Measurements from ENCODE around the gene CACNA1E. TPM values are rescaled to one million over a fixed set of nuclear protein-coding genes. Genes with fewer than 3 reads are reported as not detected.

The CACNA1E gene
- total RNA-seq, 1 donor from 2014 or later, result not detected

- DNase-seq (ENCODE audit: extremely low spot score in 2 of 2), result no peak
- Histone ChIP-seq H3K4me1 (peaks cover 23% of the 10 kb centered on the region), H3K36me3 (no peaks in the 10 kb centered on the region), H3K4me3 (peak overlapping the region in 1 of 2 donors; percentile 8), H3K27me3 (peaks cover 16% of the 10 kb centered on the region), H3K9me3 (no peaks in the 10 kb centered on the region), H3K27ac (no peak overlapping the region)
- no peak for TF ChIP-seq CTCF (IDR thresholded peaks at IDR 0.05)
- intact Hi-C loops (cut with DNase I), result loop anchor here (5.0 kb wide), 1 partner anchor 195 kb away; no protein-coding TSS in a partner anchor
Measured at GRCh38 chr1:181482001-181482430, 1.3 kb upstream of the CACNA1E start.

GRCh38 chr1:181482521-181483284 lies 614 bp upstream of the CACNA1E start:
- Histone ChIP-seq H3K4me1 (peaks cover 23% of the 10 kb centered on the region), H3K4me3 (peak overlapping the region; percentile 8 to 20), H3K27ac (no peak overlapping the region), H3K27me3 (peaks cover 16% of the 10 kb centered on the region), H3K9me3 (no peaks in the 10 kb centered on the region), H3K36me3 (no peaks in the 10 kb centered on the region)
- no peak for DNase-seq (ENCODE audit: extremely low spot score in 2 of 2)
- intact Hi-C loops (cut with DNase I), result loop anchor here (5.0 kb wide), 1 partner anchor 195 kb away; no protein-coding TSS in a partner anchor
- TF ChIP-seq CTCF (IDR thresholded peaks at IDR 0.05), result no peak
- no peak for TF ChIP-seq POLR2A (IDR thresholded peaks at IDR 0.05)
- TF ChIP-seq POLR2AphosphoS5 (IDR thresholded peaks at IDR 0.05; ENCODE audit: insufficient read depth in 1 of 2, low read depth in 1 of 2), result no peak

DNA sequence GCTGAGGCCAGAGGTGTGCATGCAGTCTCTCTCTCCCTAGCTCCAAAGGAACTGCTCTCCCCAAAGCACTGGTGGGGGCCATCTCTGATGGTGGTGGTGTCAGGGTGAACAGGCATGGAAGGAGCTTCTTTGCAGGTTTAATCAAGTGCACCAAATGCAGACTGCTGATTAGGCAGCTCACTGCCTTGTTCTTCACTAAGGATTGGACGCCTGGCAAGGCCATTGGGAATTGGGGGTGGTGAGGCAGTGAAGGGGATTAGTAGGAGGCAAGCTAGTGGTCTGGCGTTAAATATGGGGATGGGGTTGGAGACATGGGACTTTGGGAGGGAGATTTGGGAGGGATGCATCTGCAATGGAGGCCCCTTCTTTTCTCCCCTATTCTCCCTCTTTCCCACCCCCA lies 1.5 kb downstream of the CACNA1E start:
- Histone ChIP-seq H3K9me3 (no peaks in the 10 kb centered on the region), H3K4me3 (no peak overlapping the region), H3K36me3 (no peaks in the 10 kb centered on the region), H3K27ac (no peak overlapping the region), H3K4me1 (peaks cover 23% of the 10 kb centered on the region), H3K27me3 (peaks cover 16% of the 10 kb centered on the region)
- no peak for DNase-seq (ENCODE audit: extremely low spot score in 2 of 2)
- intact Hi-C loops (cut with DNase I), result loop anchor here (5.0 kb wide), 1 partner anchor 192 kb away; no protein-coding TSS in a partner anchor
- TF ChIP-seq POLR2AphosphoS5 (IDR thresholded peaks at IDR 0.05; ENCODE audit: insufficient read depth in 1 of 2, low read depth in 1 of 2), result no peak
- no peak for TF ChIP-seq CTCF (IDR thresholded peaks at IDR 0.05)
- no peak for TF ChIP-seq POLR2A (IDR thresholded peaks at IDR 0.05)

- DNase-seq (ENCODE audit: extremely low spot score in 2 of 2), result peak in 1 of 2 donors; percentile 70
- no peak overlapping the region for H3K27ac ChIP-seq
- no peaks in the 10 kb centered on the region for H3K9me3 ChIP-seq
- H3K36me3 ChIP-seq, result no peaks in the 10 kb centered on the region
- peaks cover 16% of the 10 kb centered on the region for H3K27me3 ChIP-seq
- H3K4me3 ChIP-seq, result no peak overlapping the region
- peaks cover 23% of the 10 kb centered on the region for H3K4me1 ChIP-seq
- TF ChIP-seq POLR2AphosphoS5 (IDR thresholded peaks at IDR 0.05; ENCODE audit: insufficient read depth in 1 of 2, low read depth in 1 of 2) (no peak), POLR2A (IDR thresholded peaks at IDR 0.05) (no peak), CTCF (IDR thresholded peaks at IDR 0.05) (no peak)
- intact Hi-C loops (cut with DNase I), result no loop called here
Measured at GRCh38 chr1:181485287-181486097, 2.2 kb downstream of the CACNA1E start.
